C4-2B (cell line): ENCODE measurements around the gene SCARB2.

ENCODE experiments used
- H3K27ac ChIP-seq: fragments of 450-650 bp; 2 replicates; pipeline ENCODE4 v1.5.1; 2017
- CTCF ChIP-seq: fragments of 450-650 bp; conservative IDR thresholded peaks from 2 replicates; pipeline ENCODE4 v1.5.1; 2017; ENCODE audit warnings: mild to moderate bottlenecking
- ZFX ChIP-seq: fragments of 450-650 bp; IDR thresholded peaks from 2 replicates; pipeline ENCODE4 v1.6.1; 2017

The SCARB2 gene

GRCh38 chr4:76199664-76200211 lies 13.9 kb downstream of the SCARB2 start:
- no peak for TF ChIP-seq ZFX
- TF ChIP-seq CTCF, result no peak
- peak overlapping the region; percentile 87 for H3K27ac ChIP-seq

DNA sequence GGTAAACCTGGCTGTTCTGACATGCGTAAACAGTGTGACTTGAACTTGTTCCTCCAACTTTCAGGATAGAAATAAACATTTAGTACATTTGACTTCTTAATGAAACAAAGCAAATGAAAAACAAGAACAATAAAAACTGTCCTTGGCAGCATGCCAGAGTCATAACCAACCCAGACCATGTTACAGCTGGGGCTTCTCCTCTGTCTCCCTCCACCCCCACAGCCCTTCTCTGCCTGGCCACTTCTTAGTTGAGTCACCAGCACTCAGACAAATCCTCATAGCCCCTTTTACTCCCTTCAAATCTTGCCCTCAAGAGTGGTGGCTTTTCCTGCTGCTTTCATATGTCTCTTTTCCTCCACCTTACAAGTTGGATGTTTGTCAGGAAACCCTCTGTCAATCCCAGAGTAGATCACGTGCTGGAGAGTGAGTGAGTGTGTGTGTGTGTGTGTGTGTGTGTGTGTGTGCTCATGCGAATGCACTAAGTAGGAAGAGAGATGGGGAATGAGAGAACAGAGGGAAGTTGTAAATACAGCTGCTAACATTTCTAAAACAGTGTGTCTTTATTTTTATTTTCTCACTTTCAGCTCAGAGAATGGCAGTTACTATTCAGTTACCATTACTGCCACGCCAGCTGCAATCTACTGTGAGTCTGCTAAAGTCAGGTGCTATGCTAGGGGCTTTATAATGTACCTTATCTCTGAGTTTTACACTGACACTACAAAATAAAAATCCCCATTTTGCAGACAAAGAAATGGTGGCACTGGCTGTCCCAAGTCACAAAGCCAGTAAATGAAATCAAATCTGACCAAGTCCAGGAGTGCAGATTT lies 15.0 kb downstream of the SCARB2 start:
- H3K27ac ChIP-seq, result peak overlapping the region; percentile 87
- TF ChIP-seq ZFX (no peak), CTCF (no peak)

DNA sequence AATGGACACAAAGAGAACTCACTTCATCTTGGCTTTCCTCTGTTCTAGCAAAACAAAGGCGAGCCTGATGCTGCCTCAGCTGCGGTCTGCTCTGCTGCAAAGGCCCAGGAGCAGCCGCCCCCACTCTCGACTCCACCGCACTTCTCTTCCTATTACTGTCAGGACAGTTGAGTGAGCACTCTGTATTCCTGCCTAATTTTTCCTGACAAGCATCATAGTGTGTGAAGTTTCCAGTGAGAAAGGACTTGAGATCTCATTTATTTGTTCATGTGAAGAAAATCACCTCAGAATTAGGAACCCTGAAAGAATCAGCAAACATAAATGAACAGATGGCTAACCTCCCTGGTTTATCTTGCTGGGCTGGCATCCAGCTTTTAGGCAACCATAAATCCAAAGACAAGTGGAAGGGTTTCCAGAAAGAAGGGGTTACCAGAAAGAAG lies 15.6 kb downstream of the SCARB2 start:
- H3K27ac ChIP-seq, result peak overlapping the region; percentile 87
- TF ChIP-seq ZFX, result no peak
- TF ChIP-seq CTCF, result no peak

- peak overlapping the region; percentile 87 for H3K27ac ChIP-seq
- TF ChIP-seq ZFX, result no peak
- no peak for TF ChIP-seq CTCF
Observed at GRCh38 chr4:76197031-76197743, 16.4 kb downstream of the SCARB2 start.

DNA sequence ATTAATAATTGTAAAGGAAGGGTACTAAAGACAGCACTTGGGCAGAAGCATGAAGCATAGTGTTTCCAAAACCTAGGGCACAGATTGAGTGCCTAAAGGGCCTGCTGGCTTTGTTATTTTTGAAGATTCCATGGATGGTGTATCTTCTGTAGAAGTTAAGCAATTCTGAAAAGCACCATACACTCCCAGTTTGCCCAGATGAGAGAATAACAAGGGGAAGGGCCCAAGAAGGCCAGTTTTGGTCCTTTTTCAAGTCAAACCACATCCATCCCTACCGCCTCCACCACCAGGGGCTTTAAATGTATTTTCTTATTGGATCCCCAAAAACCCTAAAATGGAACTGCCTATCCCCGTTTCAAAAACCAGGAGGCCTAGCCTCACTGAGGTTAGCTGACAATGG lies 17.2 kb downstream of the SCARB2 start:
- H3K27ac ChIP-seq, result peak overlapping the region; percentile 87
- TF ChIP-seq CTCF, result no peak
- no peak for TF ChIP-seq ZFX

DNA sequence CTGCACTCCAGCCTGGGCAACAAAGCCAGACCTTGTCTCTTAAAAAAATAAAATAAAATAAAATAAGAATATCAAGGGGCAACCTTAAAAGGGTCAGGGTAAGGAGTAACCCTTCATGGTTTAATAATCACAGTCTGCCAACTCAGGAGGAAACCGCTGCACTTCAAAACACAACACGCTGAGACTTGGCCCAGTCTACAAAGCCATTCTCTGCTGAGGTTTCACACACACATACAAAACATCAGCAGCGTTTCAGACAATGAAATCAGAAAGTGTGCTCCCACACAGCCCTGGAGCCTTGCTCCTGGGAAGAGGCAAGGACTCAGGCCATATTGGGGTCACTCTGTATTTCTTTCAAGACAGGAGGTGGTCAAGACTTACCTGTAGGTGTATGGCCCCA lies 18.3 kb downstream of the SCARB2 start:
- TF ChIP-seq ZFX (no peak), CTCF (no peak)
- peak overlapping the region; percentile 87; the same call in 1 of the 2 replicates for H3K27ac ChIP-seq

GRCh38 chr4:76194325-76194724 lies 19.3 kb downstream of the SCARB2 start:
- no peak overlapping the region for H3K27ac ChIP-seq
- no peak for TF ChIP-seq ZFX
